Testis (tissue), 2 donors: ENCODE data around the gene THSD4.

Experiments used
- CTCF ChIP-seq, 3 experiments: fragments of 450-650 bp in 2 of 3; fragments of 200-600 bp in 1 of 3; sonication (generic) in 1 of 3; IDR thresholded peaks; one replicate each; pipeline ENCODE4 v1.5.1; 2016 to 2019; ENCODE audit warnings: antibody characterized with exemption in 3 of 3, mild to moderate bottlenecking in 2 of 3, moderate library complexity in 1 of 3
- POLR2A ChIP-seq: fragments of 450-650 bp; IDR thresholded peaks from one replicate; pipeline ENCODE4 v1.6.1; 2017; ENCODE audit warnings: antibody characterized with exemption, mild to moderate bottlenecking, moderate library complexity

GRCh38 chr15:71788646-71789579 is 673.6 kb downstream of the THSD4 start:
- TF ChIP-seq POLR2A (no peak), CTCF (IDR thresholded peaks at IDR 0.05) (no peak)
